Astrocyte of the spinal cord (primary cell): ENCODE data around the gene RNASE7.

Source experiments
- DNase-seq: peaks from one replicate; pipeline ENCODE4 v3.0.0; 2011; ENCODE audit warnings: low read depth, low spot score
- H3K4me3 ChIP-seq: 2 replicates; pipeline ENCODE4 v1.5.1; 2011; ENCODE audit warnings: low read depth, mild to moderate bottlenecking, low read length, moderate library complexity
- in situ Hi-C: cut with HindIII; loops from 2 replicates; pipeline ENCODE4 v1.10.0; 2017; ENCODE audit warnings: low sequenced_read_pairs
- TF ChIP-seq, protein P1 (sequence below): IDR thresholded peaks from 2 replicates; pipeline ENCODE4 v1.5.1; 2012; ENCODE audit warnings: low read depth, mild to moderate bottlenecking, low read length, inconsistent platforms

The RNASE7 gene

DNA sequence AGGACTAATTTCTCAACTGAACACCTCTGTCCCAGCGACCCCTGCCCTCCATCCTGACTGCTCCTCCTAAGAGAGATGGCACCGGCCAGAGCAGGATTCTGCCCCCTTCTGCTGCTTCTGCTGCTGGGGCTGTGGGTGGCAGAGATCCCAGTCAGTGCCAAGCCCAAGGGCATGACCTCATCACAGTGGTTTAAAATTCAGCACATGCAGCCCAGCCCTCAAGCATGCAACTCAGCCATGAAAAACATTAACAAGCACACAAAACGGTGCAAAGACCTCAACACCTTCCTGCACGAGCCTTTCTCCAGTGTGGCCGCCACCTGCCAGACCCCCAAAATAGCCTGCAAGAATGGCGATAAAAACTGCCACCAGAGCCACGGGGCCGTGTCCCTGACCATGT is 756 bp downstream of the RNASE7 start:
- DNase-seq = no peak
- in situ Hi-C loops = no loop called here
- TF ChIP-seq, protein P1, sequence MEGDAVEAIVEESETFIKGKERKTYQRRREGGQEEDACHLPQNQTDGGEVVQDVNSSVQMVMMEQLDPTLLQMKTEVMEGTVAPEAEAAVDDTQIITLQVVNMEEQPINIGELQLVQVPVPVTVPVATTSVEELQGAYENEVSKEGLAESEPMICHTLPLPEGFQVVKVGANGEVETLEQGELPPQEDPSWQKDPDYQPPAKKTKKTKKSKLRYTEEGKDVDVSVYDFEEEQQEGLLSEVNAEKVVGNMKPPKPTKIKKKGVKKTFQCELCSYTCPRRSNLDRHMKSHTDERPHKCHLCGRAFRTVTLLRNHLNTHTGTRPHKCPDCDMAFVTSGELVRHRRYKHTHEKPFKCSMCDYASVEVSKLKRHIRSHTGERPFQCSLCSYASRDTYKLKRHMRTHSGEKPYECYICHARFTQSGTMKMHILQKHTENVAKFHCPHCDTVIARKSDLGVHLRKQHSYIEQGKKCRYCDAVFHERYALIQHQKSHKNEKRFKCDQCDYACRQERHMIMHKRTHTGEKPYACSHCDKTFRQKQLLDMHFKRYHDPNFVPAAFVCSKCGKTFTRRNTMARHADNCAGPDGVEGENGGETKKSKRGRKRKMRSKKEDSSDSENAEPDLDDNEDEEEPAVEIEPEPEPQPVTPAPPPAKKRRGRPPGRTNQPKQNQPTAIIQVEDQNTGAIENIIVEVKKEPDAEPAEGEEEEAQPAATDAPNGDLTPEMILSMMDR = no peak
- H3K4me3 ChIP-seq = no peak overlapping the region

DNA sequence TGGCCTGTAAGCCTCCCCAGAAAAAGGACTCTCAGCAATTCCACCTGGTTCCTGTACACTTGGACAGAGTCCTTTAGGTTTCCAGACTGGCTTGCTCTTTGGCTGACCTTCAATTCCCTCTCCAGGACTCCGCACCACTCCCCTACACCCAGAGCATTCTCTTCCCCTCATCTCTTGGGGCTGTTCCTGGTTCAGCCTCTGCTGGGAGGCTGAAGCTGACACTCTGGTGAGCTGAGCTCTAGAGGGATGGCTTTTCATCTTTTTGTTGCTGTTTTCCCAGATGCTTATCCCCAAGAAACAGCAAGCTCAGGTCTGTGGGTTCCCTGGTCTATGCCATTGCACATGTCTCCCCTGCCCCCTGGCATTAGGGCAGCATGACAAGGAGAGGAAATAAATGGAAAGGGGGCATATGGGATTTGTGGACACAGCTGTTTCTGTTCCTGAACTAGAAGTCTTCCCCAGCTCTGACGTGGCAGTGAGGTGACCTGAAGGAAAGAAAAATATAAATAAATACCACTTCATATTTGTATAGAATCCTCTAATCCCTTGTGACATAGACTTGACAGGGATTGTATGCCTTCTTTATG is 1.3 kb downstream of the RNASE7 start:
- TF ChIP-seq, protein P1 = no peak
- no peak for DNase-seq
- in situ Hi-C loops = no loop called here
- no peak overlapping the region for H3K4me3 ChIP-seq

DNA sequence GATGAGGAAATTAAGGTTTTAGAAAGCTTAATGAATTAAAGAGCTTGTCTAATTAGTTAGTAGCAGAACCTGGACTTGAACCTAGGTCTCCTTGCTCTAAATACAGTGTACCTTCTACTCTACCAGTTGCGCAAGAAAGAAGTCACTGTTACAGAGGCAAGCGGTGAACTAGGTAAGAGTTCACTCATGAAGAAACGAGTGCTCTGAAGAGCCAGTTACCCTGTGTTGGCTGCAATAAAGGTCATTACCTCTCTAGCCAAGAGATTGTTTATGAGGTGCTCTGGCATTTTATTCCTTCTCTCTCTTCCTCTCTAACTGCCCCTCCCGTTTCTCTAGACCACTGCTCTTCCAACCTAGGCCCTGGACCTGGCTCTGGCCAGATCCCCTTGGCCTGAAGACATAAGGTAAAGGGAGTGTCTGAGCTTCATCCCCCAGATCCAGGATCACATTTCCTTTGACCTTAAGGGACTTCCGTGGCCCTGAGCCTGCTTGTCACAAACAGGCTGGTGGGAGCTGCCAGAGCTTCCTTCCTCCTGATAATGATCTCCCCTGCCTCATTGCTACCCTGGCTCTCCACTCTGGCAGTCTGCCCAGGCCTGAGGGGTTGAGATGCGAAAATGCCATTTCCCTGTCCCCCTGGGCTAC is 1.9 kb downstream of the RNASE7 start:
- DNase-seq = no peak
- no peak overlapping the region for H3K4me3 ChIP-seq
- in situ Hi-C loops = no loop called here
- TF ChIP-seq, protein P1 = no peak

DNA sequence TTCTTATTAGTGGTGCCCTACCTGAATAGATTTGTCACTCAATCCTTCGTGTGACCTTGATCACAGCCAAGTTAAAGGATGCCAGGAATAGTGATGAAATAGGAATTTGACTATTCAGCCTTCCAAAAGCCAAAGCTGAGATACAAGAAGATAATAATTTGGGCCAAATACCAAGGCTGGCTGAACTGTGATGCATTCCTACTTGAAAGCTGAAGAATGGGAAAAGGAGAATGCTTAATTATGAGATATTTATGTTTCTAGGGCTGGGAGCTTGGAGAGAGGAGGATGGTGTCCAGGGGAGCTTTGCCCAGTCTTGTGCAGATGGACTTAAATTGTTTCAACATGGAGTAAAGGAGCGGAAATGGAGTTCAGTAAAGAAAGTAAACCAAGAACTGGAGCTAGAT is 5.2 kb downstream of the RNASE7 start:
- DNase-seq = no peak
- in situ Hi-C loops = no loop called here
- H3K4me3 ChIP-seq = no peak overlapping the region
- TF ChIP-seq, protein P1 = no peak

DNA sequence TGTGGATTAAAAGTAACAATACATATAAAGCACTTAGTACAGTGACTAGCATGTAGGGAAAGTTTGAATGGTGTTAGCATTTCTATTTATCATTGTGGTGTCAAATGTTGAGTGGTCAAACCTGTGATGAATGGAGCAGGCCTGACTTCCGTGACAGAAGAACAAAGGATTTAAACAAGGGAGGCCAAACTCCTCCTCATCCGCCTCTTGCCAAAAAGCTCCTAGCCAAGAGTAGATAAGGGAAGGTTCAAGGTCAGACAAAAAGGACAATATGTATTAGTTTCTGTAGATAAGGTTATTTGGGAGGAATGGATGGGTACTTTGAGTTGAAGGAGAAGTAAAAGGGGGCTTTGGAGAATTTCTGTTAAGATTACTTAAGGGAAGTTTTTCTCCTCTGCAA is 6.5 kb downstream of the RNASE7 start:
- in situ Hi-C loops = no loop called here
- H3K4me3 ChIP-seq = no peak overlapping the region
- TF ChIP-seq, protein P1 = no peak
- no peak for DNase-seq

DNA sequence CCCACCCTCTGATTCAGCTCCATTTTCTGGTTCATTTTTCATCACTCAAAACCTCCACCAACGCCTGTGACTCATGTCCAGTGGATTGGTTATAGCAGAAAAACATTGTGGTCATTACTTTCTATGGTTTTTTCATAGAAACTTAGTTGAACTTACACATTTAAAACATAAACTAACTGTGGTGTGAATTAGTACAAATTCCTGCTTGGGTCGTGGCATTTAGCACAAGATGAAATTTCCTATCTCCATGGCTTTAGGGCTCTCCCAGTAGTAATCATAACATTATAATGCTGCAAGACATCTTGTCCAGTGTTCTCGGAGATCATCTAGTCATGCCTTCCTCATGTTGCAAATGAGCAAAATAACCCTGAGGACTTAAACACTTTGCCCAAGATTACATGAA is 7.1 kb downstream of the RNASE7 start:
- H3K4me3 ChIP-seq = no peak overlapping the region
- TF ChIP-seq, protein P1 = no peak
- in situ Hi-C loops = no loop called here
- DNase-seq = no peak

DNA sequence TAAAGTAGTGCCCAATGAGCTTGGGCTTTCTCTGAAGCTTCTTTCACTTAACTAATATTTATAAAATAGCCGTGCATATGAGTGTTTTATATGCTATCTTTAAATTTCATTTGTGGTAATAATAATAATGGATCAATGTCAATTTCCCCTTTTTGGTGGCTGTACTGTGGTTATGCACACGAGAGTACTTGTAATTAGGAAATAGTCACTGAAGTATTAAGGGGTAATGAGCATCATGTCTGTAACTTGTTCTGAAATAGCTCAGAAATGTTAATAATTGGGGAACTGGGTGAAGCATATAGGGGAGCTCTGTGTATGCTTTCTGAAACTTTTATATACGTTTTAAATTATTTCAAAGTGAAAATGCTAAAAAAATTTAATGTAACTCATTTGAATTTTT is 8.4 kb downstream of the RNASE7 start:
- no peak for DNase-seq
- no peak overlapping the region for H3K4me3 ChIP-seq
- in situ Hi-C loops = no loop called here
- TF ChIP-seq, protein P1 = no peak
